OCI-LY3 (cell line): ENCODE data around the gene RHOT1.

Experiments used
- CTCF ChIP-seq: fragments of 200-600, 300-600 bp; sonication (generic); IDR thresholded peaks from 2 replicates; pipeline ENCODE4 v1.5.1; 2014; ENCODE audit warnings: antibody characterized with exemption, low read length, low read depth
- EZH2phosphoT487 ChIP-seq: fragments of 200-600 bp; shearing (Covaris generic); IDR thresholded peaks from 2 replicates; pipeline ENCODE4 v1.6.1; 2018; ENCODE audit warnings: antibody characterized with exemption, mixed run types, low read depth

GRCh38 chr17:32157225-32157624 is 14.9 kb downstream of the RHOT1 start:
- no peak for TF ChIP-seq CTCF
- no peak for TF ChIP-seq EZH2phosphoT487
